Endothelial cell of umbilical vein (primary cell): ENCODE data around the gene TMEM222.

Source experiments
- GATA2 ChIP-seq: IDR thresholded peaks from 2 replicates; pipeline ENCODE4 v1.7.0; 2011; ENCODE audit warnings: low read depth, mild to moderate bottlenecking, moderate library complexity, mixed read lengths, low read length; ENCODE audit not compliant: insufficient read length, insufficient read depth
- POLR2A ChIP-seq: IDR thresholded peaks from 2 replicates; pipeline ENCODE4 v1.6.1; 2012; ENCODE audit warnings: low read depth, mild to moderate bottlenecking, control low read depth, low read length
- POLR2AphosphoS5 ChIP-seq: IDR thresholded peaks from 2 replicates; pipeline ENCODE4 v1.6.1; 2012; ENCODE audit warnings: low read depth, mild to moderate bottlenecking, control low read depth, low read length, moderate library complexity; ENCODE audit not compliant: insufficient read depth
- TF ChIP-seq, protein P1 (sequence below), 2 donors: IDR thresholded peaks; 1 replicate in 1 of 2; 2 replicates in 1 of 2; pipeline ENCODE4 v1.5.1; 2011; ENCODE audit warnings: low read length in 2 of 2, mild to moderate bottlenecking in 2 of 2, moderate library complexity in 2 of 2, control low read depth in 1 of 2, inconsistent platforms in 1 of 2, low read depth in 1 of 2; ENCODE audit not compliant: insufficient read depth in 1 of 2; ENCODE audit errors: extremely low read depth in 1 of 2

DNA sequence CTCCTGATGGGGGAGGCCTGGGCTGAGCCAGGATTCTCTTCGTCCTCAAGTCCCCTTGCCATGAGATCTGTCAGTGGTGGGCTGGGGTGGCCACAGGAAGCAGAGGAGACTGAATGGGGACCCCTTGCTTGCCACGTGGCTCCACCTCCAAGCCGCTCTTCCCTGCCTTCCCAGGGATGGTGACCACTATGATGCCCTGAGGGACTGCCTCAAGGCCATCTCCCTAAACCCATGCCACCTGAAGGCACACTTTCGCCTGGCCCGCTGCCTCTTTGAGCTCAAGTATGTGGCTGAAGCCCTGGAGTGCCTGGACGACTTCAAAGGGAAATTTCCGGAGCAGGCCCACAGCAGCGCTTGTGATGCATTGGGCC, 20.9 kb upstream of the TMEM222 start:
- TF ChIP-seq, protein P1, sequence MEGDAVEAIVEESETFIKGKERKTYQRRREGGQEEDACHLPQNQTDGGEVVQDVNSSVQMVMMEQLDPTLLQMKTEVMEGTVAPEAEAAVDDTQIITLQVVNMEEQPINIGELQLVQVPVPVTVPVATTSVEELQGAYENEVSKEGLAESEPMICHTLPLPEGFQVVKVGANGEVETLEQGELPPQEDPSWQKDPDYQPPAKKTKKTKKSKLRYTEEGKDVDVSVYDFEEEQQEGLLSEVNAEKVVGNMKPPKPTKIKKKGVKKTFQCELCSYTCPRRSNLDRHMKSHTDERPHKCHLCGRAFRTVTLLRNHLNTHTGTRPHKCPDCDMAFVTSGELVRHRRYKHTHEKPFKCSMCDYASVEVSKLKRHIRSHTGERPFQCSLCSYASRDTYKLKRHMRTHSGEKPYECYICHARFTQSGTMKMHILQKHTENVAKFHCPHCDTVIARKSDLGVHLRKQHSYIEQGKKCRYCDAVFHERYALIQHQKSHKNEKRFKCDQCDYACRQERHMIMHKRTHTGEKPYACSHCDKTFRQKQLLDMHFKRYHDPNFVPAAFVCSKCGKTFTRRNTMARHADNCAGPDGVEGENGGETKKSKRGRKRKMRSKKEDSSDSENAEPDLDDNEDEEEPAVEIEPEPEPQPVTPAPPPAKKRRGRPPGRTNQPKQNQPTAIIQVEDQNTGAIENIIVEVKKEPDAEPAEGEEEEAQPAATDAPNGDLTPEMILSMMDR (IDR thresholded peaks at IDR 0.05; ENCODE audit: extremely low read depth in 1 of 2, insufficient read depth in 1 of 2, low read depth in 1 of 2, low read length in 2 of 2) = no peak
- TF ChIP-seq POLR2AphosphoS5 = no peak
- no peak for TF ChIP-seq GATA2
- no peak for TF ChIP-seq POLR2A
